HepG2 (cell line): ENCODE measurements around the gene C2orf76. TPM values are rescaled to one million over a fixed set of nuclear protein-coding genes. Genes with fewer than 3 reads are reported as not detected.
A peak's percentile ranks its signal among the peaks of the same experiment; 100 is the strongest.

Experiments used
- AGO2 ChIP-seq: fragments of 200-400 bp; formaldehyde crosslinking; optimal IDR thresholded peaks from 2 replicates; pipeline ENCODE3; 2017; ENCODE audit warnings: mild to moderate bottlenecking, low read depth, low read length, moderate library complexity
- AHR ChIP-seq: IDR thresholded peaks from 2 replicates; pipeline ENCODE4 v1.6.1; 2018; ENCODE audit warnings: missing genetic modification reagents, missing compliant biosample characterization
- AKAP8 ChIP-seq: sonication (generic); formaldehyde crosslinking; IDR thresholded peaks from 2 replicates; pipeline ENCODE4 v1.5.1; 2020; ENCODE audit warnings: mild to moderate bottlenecking, missing genetic modification reagents
- ATF3 ChIP-seq: sonication (generic); formaldehyde crosslinking; IDR thresholded peaks from 2 replicates; pipeline ENCODE4 v1.4.0; 2020; ENCODE audit warnings: missing genetic modification reagents
- BORCS8-MEF2B ChIP-seq: sonication (generic); formaldehyde crosslinking; IDR thresholded peaks from 2 replicates; pipeline ENCODE4 v1.8.0; 2022; ENCODE audit warnings: mild to moderate bottlenecking, missing genetic modification reagents
- KDM4B ChIP-seq: sonication (generic); formaldehyde crosslinking; IDR thresholded peaks from 2 replicates; pipeline ENCODE4 v1.4.0; 2020; ENCODE audit warnings: missing genetic modification reagents
- MEF2D ChIP-seq: sonication (generic); formaldehyde crosslinking; IDR thresholded peaks from 2 replicates; pipeline ENCODE4 v1.5.1; 2020; ENCODE audit warnings: mild to moderate bottlenecking, missing genetic modification reagents
- SNAPC2 ChIP-seq: sonication (generic); formaldehyde crosslinking; IDR thresholded peaks from 2 replicates; pipeline ENCODE4 v1.8.1; 2022; ENCODE audit warnings: mild to moderate bottlenecking, missing genetic modification reagents
- SPEN ChIP-seq: sonication (generic); formaldehyde crosslinking; IDR thresholded peaks from 2 replicates; pipeline ENCODE4 v1.5.1; 2020; ENCODE audit warnings: low read depth, mild to moderate bottlenecking, missing genetic modification reagents
- ZNF260 ChIP-seq: sonication (generic); formaldehyde crosslinking; IDR thresholded peaks from 2 replicates; pipeline ENCODE4 v1.4.0; 2020; ENCODE audit warnings: missing genetic modification reagents, low read depth, mild to moderate bottlenecking, borderline replicate concordance
- ZNF530 ChIP-seq: sonication (generic); formaldehyde crosslinking; IDR thresholded peaks from 2 replicates; pipeline ENCODE4 v1.5.0; 2020; ENCODE audit warnings: low read depth, mild to moderate bottlenecking, missing genetic modification reagents
- ZNF564 ChIP-seq: sonication (generic); formaldehyde crosslinking; IDR thresholded peaks from 2 replicates; pipeline ENCODE4 v1.8.1; 2023; ENCODE audit warnings: mild to moderate bottlenecking, missing genetic modification reagents
- ZNF7 ChIP-seq: IDR thresholded peaks from 2 replicates; pipeline ENCODE4 v1.6.1; 2016; ENCODE audit warnings: missing biosample characterization, missing genetic modification reagents
- polyA plus RNA-seq, 8 experiments: library from polyadenylated mRNA; depleted of rRNA in 3 of 8; stranded (reverse) in 7 of 8; unstranded in 1 of 8; fragments of >200 nt; fragmentation: Illumina TruSeq in 4 of 8; extraction: Trizol in 4 of 8; gene quantifications; 2 replicates each; pipeline versions ENCODE4 v1.2.1 to v1.2.3, GENCODE V29; 2011 to 2016; ENCODE audit warnings: low read depth in 4 of 8, missing spikeins in 1 of 8, mixed read lengths in 1 of 8; ENCODE audit not compliant: insufficient read depth in 1 of 8
- total RNA-seq, 5 experiments: library from RNA; depleted of rRNA; stranded (reverse); fragments of >200 nt; fragmentation: Illumina TruSeq; extraction: Trizol; gene quantifications; 2 replicates each; pipeline ENCODE4 v1.2.3, GENCODE V29; 2016; ENCODE audit warnings: low read depth in 1 of 5
- TF ChIP-seq, protein P1 (sequence below): sonication (generic); formaldehyde crosslinking; IDR thresholded peaks from 2 replicates; pipeline ENCODE4 v1.4.0; 2020; ENCODE audit warnings: missing genetic modification reagents
- TF ChIP-seq, protein P2 (sequence below): sonication (generic); formaldehyde crosslinking; IDR thresholded peaks from 2 replicates; pipeline ENCODE4 v1.4.0; 2020; ENCODE audit warnings: missing genetic modification reagents
- TF ChIP-seq, protein P3 (sequence below): sonication (generic); formaldehyde crosslinking; IDR thresholded peaks from 2 replicates; pipeline ENCODE4 v1.4.0; 2020; ENCODE audit warnings: missing genetic modification reagents, borderline replicate concordance

C2orf76 gene
- total and polyA plus RNA-seq, 2 of the 13 experiments (the other 11 are each of a cell fraction or from before 2014, with no cell fraction given), result 7.7 to 8.5 TPM

- TF ChIP-seq, protein P1, sequence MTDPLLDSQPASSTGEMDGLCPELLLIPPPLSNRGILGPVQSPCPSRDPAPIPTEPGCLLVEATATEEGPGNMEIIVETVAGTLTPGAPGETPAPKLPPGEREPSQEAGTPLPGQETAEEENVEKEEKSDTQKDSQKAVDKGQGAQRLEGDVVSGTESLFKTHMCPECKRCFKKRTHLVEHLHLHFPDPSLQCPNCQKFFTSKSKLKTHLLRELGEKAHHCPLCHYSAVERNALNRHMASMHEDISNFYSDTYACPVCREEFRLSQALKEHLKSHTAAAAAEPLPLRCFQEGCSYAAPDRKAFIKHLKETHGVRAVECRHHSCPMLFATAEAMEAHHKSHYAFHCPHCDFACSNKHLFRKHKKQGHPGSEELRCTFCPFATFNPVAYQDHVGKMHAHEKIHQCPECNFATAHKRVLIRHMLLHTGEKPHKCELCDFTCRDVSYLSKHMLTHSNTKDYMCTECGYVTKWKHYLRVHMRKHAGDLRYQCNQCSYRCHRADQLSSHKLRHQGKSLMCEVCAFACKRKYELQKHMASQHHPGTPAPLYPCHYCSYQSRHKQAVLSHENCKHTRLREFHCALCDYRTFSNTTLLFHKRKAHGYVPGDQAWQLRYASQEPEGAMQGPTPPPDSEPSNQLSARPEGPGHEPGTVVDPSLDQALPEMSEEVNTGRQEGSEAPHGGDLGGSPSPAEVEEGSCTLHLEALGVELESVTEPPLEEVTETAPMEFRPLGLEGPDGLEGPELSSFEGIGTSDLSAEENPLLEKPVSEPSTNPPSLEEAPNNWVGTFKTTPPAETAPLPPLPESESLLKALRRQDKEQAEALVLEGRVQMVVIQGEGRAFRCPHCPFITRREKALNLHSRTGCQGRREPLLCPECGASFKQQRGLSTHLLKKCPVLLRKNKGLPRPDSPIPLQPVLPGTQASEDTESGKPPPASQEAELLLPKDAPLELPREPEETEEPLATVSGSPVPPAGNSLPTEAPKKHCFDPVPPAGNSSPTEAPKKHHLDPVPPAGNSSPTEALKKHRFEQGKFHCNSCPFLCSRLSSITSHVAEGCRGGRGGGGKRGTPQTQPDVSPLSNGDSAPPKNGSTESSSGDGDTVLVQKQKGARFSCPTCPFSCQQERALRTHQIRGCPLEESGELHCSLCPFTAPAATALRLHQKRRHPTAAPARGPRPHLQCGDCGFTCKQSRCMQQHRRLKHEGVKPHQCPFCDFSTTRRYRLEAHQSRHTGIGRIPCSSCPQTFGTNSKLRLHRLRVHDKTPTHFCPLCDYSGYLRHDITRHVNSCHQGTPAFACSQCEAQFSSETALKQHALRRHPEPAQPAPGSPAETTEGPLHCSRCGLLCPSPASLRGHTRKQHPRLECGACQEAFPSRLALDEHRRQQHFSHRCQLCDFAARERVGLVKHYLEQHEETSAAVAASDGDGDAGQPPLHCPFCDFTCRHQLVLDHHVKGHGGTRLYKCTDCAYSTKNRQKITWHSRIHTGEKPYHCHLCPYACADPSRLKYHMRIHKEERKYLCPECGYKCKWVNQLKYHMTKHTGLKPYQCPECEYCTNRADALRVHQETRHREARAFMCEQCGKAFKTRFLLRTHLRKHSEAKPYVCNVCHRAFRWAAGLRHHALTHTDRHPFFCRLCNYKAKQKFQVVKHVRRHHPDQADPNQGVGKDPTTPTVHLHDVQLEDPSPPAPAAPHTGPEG, result peak; percentile 91
- no peak for TF ChIP-seq ZNF260
- no peak for TF ChIP-seq AGO2
- peak; percentile 96; the same call in 1 of the 2 replicates for TF ChIP-seq KDM4B (CRISPR knock-in tag)
- peak; percentile 53 for TF ChIP-seq ATF3 (CRISPR knock-in tag)
- peak; percentile 67; the same call in 1 of the 2 replicates for TF ChIP-seq AKAP8
- TF ChIP-seq, protein P2, sequence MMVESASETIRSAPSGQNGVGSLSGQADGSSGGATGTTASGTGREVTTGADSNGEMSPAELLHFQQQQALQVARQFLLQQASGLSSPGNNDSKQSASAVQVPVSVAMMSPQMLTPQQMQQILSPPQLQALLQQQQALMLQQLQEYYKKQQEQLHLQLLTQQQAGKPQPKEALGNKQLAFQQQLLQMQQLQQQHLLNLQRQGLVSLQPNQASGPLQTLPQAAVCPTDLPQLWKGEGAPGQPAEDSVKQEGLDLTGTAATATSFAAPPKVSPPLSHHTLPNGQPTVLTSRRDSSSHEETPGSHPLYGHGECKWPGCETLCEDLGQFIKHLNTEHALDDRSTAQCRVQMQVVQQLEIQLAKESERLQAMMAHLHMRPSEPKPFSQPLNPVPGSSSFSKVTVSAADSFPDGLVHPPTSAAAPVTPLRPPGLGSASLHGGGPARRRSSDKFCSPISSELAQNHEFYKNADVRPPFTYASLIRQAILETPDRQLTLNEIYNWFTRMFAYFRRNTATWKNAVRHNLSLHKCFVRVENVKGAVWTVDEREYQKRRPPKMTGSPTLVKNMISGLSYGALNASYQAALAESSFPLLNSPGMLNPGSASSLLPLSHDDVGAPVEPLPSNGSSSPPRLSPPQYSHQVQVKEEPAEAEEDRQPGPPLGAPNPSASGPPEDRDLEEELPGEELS, result peak; percentile 79
- no peak for TF ChIP-seq ZNF530 (CRISPR knock-in tag)
- TF ChIP-seq ZNF564 (CRISPR knock-in tag), result peak; percentile 84
- TF ChIP-seq, protein P3, sequence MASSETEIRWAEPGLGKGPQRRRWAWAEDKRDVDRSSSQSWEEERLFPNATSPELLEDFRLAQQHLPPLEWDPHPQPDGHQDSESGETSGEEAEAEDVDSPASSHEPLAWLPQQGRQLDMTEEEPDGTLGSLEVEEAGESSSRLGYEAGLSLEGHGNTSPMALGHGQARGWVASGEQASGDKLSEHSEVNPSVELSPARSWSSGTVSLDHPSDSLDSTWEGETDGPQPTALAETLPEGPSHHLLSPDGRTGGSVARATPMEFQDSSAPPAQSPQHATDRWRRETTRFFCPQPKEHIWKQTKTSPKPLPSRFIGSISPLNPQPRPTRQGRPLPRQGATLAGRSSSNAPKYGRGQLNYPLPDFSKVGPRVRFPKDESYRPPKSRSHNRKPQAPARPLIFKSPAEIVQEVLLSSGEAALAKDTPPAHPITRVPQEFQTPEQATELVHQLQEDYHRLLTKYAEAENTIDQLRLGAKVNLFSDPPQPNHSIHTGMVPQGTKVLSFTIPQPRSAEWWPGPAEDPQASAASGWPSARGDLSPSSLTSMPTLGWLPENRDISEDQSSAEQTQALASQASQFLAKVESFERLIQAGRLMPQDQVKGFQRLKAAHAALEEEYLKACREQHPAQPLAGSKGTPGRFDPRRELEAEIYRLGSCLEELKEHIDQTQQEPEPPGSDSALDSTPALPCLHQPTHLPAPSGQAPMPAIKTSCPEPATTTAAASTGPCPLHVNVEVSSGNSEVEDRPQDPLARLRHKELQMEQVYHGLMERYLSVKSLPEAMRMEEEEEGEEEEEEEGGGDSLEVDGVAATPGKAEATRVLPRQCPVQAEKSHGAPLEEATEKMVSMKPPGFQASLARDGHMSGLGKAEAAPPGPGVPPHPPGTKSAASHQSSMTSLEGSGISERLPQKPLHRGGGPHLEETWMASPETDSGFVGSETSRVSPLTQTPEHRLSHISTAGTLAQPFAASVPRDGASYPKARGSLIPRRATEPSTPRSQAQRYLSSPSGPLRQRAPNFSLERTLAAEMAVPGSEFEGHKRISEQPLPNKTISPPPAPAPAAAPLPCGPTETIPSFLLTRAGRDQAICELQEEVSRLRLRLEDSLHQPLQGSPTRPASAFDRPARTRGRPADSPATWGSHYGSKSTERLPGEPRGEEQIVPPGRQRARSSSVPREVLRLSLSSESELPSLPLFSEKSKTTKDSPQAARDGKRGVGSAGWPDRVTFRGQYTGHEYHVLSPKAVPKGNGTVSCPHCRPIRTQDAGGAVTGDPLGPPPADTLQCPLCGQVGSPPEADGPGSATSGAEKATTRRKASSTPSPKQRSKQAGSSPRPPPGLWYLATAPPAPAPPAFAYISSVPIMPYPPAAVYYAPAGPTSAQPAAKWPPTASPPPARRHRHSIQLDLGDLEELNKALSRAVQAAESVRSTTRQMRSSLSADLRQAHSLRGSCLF, result peak; percentile 49; the same call in 1 of the 2 replicates
- TF ChIP-seq MEF2D (CRISPR knock-in tag), result peak; percentile 88
- TF ChIP-seq BORCS8-MEF2B (CRISPR knock-in tag), result peak; percentile 97
- peak; percentile 88 for TF ChIP-seq SPEN (CRISPR knock-in tag)
- peak; percentile 95; the same call in 1 of the 2 replicates for TF ChIP-seq AHR (CRISPR knock-in tag)
- no peak for TF ChIP-seq ZNF7
- peak; percentile 98 for TF ChIP-seq SNAPC2
Measured at GRCh38 chr2:119366649-119367471, at the start of gene C2orf76, which contains the start of gene DBI (continued).
